HTERT RPE-1 (cell line): ENCODE data around the gene NT5C3A.

Experiments used
- in situ Hi-C: fragments of 300-500 bp; cut with MboI; formaldehyde crosslinking; loops from 4 replicates; pipeline ENCODE4 v1.14.3; 2020; ENCODE audit warnings: low sequenced_read_pairs

NT5C3A gene

DNA sequence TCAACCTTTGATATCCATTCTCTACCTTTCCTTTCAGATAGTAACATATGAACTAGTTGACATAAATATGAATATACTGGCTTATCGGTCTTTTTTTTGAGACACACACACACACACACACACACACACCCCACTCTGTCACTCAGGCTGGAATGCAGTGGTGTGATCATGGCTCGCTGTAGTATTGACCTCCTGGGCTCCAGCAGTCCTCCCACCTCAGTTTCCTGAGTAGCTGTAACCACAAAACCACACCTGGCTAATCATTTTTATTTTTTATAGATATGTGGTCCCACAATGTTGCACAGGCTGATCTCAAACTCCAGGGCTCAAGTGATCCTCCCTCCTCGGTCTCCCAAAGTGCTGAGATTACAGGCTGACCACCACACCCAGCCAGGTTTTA, 14.2 kb upstream of the NT5C3A start:
- in situ Hi-C loops: no loop called here

DNA sequence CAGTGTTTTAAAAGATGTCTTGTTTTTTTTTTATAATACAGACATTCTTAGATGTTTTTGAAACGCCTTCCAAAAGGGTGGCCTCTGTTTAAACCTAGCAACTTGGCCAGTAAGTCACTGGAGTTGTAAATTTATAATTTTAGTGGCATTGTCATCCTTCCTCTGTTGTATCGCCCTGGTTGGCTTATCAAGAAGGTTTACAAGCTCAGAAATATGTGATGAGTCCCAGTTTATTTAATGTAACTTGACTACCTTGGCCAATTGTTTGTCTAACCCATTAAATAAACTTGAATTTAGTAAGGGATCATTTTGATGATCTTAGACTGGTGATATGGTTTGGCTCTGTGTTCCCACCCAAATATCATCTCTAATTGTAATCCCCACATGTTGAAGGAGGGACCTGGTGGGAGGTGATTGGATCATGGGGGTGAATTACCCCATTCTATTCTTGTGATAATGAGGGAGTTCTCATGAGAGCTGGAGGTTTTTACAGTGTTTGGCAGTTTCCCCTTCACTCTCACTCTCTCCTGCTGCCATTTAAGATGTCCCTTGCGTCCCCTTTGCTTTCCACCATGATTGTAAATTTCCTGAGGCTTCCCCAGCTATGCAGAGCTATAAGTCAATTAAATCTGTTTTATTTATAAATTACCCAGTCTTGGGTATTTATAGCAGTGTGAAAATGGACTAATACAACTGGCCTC, 13.4 kb upstream of the NT5C3A start:
- in situ Hi-C loops: no loop called here

DNA sequence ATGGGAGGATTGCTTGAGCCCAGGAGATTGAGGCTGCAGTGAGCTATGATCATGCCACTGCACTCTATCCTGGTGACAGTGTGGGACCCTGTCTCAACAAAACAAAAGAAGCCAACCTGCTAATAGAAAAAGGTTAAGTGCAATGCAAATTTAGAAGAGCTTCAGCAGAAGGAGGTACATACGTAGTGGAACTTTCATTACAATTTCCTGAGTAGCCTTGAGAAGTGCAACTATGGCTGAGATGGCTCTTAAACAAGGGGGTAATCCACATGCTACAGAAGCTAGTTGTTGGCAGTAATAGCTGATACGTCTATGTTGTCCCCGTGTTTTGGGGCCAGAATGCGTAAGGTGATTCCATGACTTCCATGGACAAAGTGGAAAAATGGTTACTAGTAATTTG, 10.7 kb upstream of the NT5C3A start:
- in situ Hi-C loops: no loop called here

DNA sequence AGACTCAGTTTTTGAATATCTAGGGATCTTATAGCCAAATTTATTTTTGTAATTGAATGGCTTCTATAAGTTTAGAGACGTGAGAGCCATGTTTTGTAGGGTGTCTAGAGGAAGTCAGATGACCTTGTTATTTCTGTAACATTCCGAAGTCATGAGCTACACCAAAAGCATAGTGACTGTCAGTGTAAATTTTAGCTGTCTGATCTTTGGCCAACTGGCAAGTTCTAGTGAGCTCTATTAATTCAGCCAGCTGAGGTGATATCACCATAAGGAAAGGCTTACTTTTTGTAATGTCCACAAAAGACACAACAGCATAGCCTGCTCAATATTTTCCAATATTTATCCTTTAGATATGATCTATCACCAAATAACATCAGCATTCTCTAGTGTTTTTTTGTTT, 9.9 kb upstream of the NT5C3A start:
- in situ Hi-C loops: no loop called here

DNA sequence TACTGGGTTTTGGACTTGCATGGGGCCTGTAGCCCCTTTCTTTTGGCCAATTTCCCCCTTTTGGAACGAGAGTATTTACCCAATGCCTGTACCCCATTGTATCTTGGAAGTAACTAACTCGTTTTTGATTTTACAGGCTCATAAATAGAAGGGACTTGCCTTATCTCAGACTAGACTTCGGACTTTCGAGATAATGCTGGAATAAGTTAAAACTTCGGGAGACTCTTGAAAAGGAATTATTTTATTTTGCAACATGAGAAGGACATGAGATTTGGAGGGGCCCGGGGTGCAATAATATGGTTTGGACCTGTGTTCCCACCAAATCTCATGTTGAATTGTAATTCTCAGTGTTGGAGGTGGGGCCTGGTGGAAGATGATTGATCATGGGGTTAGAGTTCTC, 8.3 kb upstream of the NT5C3A start:
- in situ Hi-C loops: no loop called here

DNA sequence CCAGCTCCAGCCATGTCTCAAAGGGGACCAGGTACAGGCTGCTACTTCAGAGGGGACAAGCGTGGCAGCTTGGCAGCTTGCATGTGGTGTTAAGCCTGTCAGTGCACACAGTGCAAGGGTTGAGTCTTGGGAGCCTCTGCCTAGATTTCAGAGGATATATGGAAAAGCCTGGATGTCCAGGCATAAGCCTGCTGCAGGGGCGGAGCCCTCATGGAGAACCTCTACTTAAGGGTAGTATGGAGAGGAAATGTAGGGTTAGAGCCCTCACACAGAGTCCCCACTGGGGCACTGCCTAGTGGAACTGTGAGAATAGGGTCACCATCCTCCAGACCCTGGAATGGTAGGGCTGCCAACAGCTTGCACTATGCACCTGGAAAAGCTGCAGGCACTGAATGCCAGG, 7.7 kb upstream of the NT5C3A start:
- in situ Hi-C loops: no loop called here

DNA sequence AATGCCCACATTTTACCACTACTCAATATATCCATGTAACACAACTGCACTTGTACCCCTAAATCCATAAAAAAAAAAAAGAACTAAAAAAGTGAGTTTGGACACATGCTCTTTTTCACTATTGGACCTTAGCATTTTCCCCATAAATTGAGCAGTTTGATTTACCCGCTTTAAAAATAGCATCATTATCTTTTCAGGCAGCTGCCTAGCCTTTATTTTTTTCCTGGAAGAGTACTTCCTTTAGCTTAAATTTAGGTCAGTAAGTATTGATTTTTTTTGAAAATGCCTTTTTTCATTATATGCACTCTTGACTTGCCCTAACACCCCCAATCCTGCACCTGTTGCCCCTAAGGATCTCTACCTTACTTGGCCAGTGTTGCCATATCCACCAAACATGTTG, 5.3 kb upstream of the NT5C3A start:
- in situ Hi-C loops: no loop called here

DNA sequence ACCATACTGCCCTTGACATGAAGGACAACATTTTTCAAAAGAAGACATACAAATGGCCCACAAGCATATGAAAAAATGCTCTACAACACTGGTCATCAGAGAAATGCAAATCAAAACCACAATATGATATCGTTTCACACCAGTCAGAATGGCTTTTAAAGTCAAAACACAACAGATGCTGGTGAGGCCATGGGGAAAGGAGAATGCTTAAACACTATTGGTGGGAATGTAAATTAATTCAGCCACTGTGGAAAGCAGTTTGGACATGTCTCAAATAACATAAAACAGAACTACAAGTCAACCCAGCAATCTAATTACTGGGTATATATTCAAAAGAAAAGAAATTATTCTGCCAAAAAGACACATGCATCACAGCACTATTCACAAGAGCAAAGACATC, 4.2 kb upstream of the NT5C3A start:
- in situ Hi-C loops: no loop called here

DNA sequence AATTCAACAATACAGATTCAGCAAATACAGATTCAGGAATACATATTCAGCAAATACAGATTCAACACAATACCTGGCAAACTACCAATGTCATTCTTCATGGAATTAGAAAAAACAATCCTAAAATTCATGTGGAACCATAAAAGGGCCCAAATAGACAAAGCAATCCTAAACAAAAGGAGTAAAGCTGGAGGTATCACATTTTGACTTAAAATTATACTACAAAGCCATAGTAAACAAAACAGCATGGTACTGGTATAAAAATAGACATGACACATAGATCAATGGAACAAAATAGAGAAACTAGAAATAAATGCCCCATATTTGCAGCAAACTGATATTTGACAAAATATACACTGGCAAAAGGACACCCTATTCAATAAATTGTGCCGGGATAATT, 3.4 kb upstream of the NT5C3A start:
- in situ Hi-C loops: no loop called here

DNA sequence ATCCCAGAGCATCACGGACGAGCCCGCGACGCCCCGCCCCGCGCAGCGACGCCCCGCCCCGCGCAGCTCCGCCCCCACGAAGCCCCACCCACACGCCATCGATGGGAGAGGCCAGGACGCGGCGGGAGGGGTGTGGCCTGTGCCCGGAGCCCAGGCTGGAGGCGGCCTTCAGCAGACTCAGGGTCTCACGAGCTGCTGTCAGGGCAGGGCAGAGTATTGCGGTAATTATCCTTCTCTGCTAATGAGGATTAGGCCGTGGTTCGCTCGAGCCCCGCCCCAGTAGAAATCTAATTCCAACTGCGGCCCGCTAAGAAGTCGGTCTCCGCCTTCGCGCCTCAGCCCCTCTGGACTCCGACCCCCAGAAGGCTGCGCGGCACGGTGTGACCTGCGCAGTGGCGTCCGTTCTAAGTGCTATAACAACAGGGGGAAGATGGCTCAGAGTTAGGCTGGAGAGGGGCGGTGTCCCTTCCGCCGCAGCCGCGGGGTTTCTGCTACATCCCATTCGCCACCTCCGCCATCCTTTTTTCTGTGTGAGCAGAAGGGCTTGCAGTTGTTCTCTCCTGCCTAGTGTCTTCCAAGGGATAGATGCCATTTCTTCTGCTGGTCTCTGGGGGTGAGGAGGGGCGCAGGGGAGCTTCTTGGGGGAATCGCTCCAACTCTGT, 337 bp upstream of the NT5C3A start:
- in situ Hi-C loops: no loop called here

DNA sequence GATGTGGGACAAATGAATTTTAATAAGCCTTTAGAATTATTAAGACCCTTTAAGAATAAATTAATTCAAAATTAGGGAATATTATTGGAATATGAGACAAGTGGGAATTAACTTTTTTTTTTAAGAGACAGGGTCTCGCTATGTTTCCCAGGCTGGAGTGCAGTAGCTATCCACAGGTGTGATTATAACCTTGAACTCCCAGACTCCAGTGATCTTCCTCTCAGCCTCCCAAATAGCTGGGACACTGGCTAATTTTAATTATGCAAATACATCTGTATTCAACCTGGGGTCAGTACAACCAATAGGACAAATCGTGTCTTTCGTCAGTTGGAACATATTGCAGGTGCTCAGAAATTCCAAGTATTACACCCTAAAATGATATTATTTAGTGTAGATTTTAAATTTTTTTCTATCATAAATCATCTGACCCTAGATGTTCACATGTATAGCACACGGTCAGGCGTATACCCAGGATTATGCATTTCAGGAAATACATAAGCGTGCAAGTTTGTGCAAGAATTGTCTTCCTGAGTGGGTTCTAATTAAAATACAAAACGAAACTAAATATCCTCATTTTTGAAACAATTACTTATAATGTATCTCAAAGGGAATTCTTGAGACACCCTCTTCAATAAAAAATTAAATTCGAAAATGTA, 1.2 kb downstream of the NT5C3A start:
- in situ Hi-C loops: no loop called here

DNA sequence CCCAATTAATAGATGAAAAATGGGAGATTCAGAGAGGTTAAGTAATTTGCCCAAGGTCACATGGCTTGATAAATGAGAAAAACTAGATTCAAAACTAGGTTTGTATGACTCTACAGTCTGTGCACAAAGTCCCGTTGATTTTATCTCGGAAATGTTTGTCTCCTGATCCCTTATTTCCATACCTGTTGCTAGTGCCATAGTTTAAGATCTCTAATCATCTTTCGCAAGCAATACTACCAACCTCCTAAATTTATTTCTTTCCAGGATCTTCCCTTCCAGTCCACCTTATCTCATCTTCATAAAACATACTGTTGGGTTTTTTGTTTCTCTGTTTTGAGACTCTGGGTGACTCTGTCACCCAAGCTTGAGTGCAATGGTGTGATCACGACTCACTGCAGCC, 2.9 kb downstream of the NT5C3A start:
- in situ Hi-C loops: no loop called here

DNA sequence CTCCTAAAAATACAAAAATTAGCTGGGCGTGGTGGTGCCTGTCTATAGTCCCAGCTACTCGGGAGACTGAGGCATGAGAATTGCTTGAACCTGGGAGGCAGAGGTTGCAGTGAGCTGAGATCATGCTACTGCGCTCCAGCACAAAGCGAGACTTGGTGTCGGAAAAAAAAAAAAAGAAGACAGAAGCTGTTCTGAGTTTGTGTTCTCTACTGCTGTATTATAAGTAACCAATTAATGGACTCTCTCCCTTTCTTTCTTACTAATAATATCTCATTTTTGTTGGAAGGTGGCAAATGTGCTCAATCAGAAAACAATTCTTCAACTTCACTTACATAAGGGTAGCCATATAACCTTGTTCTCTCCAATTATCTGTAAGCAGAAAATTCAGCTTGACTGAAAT, 7.4 kb downstream of the NT5C3A start:
- in situ Hi-C loops: no loop called here

DNA sequence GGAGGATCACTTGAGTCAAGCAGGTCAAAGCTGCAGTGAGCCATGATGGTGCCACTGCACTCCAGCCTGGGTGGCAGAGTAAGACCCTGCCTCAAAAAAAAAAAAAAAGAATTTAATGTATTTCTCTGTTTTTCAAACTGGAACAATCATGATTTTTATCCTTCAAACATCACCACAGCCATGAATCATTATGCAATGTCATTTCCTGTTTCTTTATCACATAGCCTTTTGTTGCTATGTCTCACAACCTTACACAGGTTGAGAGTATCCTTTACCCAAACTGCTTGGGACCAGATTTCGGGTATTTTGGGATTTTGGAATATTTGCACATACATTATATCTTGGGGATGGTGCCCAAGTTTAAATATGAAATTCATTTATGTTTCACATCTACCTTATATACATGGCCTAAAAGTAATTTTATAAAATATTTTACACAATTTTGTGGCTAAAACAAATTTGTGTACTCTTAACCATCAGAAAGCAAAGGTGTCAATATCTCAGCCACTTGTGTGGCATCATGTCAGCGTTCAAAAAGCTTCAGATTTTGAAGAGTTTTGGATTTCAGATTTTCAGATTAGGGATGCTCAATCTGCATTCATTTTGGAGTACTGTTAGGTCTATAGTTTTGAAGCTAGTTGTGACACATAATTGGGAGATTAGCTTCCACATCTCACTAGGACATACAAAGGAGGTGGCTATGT, 8.2 kb downstream of the NT5C3A start:
- in situ Hi-C loops: no loop called here

DNA sequence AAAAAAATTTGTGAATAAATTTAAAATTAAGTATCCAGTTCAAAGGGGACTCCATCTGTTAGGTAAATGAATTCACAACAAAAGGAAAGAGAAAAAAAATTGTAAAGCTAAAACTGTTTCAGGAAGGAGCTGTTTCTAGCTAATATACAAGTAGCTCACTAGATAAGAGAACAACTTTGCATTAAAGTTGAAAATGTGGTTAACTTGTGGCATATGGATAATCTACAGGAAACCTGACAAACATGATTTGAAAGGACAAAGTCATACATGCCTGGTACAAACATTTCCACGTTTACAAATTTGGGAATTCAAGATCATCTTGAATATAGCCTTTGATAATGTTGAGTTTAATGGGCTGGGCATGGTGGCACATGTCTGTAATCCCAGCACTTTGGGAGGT, 8.9 kb downstream of the NT5C3A start:
- in situ Hi-C loops: no loop called here

DNA sequence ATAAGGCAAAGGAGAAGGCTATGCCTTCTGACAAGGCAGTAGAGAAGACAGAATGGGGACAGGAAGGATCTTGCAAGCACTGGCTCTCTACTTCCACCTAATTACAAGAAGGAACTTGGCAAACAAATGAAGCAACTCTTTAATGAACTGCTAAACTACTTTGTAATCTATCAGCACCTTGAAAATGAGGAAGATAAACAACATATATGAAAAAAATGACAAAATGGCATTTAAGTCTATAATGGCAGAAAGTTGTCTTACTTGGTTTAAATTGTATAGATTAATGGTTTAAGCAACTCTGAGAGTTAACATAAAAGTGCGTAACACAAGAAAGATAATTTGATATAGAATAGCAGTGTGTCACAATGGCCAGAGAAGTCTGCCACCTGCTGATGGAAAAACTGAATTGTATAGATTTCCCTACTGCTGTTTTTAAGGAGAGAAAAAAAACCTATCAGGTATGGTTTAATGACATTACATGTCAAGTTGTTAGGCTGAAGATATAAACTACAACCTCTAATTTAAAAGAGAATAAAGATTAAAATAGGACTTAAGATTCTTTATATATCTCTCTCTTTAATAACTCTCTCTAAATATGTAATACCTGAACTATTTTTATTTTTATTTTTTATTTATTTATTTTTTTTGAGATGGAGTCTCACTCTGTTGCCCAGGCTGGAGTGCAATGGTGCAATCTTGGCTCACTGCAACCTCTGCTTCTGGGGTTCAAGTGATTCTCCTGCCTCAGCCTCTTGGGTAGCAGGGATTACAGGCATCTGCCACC, 11.8 kb downstream of the NT5C3A start:
- in situ Hi-C loops: no loop called here

DNA sequence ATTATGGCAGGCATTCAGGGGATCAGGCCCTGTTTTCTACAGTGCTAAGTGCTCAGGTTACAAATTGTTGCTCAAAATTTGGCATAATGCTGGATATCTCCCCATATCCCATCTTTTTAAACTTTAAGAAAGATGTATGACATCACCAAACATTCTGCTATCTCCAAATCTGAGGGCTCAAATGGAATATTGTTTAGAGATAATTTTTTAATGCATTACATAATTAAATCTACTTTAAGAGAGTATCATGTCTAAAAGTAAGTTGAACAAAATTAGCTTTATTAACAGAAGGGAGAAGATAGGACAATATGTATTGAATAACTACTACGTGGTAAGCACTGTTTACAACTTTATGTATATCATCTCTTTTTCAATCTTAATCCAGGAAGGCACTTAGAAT, 13.9 kb downstream of the NT5C3A start:
- in situ Hi-C loops: no loop called here

DNA sequence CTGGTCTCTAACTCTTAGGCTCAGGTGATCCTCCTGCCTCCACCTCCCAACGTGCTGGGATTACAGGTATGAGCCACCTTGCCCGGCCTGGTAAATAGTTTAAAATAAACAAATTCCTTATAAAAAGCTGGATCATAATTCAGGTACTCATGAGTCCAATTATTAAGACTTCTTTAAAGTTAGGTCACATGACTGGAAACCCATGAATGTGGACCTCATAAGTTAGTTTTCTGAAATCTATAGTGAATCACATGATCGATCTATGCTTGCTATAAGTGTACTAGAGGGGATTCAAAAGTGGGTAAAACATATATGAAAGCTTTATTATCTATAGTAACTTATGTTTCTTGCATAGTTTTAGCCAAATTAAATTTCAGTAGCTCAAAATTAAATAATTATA, 14.3 kb downstream of the NT5C3A start:
- in situ Hi-C loops: no loop called here

DNA sequence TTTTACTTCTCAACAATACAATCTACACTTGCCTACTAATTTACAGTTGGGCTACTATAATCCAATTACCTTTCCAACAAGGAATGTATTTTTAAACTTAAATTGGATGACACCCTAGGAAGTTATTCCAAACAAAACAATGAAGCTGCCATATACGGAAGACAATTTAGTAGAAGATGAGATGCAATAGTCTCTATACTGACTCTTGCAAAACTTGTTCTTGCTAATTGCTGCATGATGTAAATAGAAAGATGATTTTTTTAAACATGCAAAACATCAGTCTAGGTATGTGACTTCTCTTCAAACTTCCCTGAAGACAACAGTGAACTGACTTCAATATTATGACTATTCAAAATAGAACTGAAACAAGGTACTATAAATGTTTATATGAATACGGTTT, 17.6 kb downstream of the NT5C3A start:
- in situ Hi-C loops: no loop called here

DNA sequence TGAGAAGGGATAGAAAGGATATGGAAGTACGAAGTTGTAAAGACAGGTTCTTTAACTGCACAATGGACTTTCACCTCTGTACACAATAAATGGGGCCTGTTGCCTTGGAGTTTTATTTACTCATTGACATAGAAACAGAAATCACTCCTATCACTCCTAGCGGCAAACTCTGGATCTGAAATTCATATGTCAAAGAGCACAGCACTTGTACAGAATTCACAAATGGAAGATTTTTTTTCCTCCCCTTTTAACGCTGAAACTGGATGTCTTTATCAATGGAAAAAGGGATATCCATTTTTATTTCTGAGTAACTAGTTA, 18.2 kb downstream of the NT5C3A start:
- in situ Hi-C loops: no loop called here
